Thyroid gland (tissue), 4 donors: ENCODE results near the gene PARD3B.

Experiments used
- POLR2A ChIP-seq, 2 donors: fragments of 450-650 bp; IDR thresholded peaks; one replicate each; pipeline ENCODE4 v1.6.1; 2017; ENCODE audit warnings: antibody characterized with exemption in 2 of 2, mild to moderate bottlenecking in 2 of 2, moderate library complexity in 1 of 2
- TF ChIP-seq, protein P1 (sequence below), 6 experiments: fragments of 200-600 bp in 3 of 6; fragments of 450-650 bp in 3 of 6; sonication (generic) in 3 of 6; IDR thresholded peaks; one replicate each; pipeline ENCODE4 v1.5.1; 2016 to 2019; ENCODE audit warnings: antibody characterized with exemption in 6 of 6, mild to moderate bottlenecking in 2 of 6, inconsistent platforms in 1 of 6, moderate library complexity in 1 of 6

DNA sequence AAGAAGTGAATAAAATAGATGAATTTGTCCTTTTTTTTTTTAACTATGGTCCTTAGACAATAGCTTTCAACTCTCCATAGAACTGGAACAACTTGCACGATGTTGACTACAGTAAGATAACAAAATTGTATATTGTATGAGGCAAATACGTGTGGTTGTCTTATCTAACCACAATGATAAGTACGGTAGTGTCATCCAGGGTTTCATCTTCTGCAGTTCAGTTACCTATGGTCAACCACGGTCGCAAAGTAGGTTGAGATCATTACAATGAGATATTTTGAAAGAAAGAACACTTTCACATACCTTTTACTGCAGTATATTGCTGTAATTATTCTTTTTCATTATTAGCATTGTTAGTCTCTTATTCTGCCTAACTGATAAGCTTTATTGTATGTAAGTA is 295.2 kb downstream of the PARD3B start:
- TF ChIP-seq, protein P1, sequence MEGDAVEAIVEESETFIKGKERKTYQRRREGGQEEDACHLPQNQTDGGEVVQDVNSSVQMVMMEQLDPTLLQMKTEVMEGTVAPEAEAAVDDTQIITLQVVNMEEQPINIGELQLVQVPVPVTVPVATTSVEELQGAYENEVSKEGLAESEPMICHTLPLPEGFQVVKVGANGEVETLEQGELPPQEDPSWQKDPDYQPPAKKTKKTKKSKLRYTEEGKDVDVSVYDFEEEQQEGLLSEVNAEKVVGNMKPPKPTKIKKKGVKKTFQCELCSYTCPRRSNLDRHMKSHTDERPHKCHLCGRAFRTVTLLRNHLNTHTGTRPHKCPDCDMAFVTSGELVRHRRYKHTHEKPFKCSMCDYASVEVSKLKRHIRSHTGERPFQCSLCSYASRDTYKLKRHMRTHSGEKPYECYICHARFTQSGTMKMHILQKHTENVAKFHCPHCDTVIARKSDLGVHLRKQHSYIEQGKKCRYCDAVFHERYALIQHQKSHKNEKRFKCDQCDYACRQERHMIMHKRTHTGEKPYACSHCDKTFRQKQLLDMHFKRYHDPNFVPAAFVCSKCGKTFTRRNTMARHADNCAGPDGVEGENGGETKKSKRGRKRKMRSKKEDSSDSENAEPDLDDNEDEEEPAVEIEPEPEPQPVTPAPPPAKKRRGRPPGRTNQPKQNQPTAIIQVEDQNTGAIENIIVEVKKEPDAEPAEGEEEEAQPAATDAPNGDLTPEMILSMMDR (IDR thresholded peaks at IDR 0.05) = no peak
- no peak for TF ChIP-seq POLR2A (IDR thresholded peaks at IDR 0.05)
